ENCODE measurements around the gene SPINK2. TPM values are rescaled to one million over a fixed set of nuclear protein-coding genes. Genes with fewer than 3 reads are reported as not detected.

Gene SPINK2
- total RNA-seq, 1 donor from 2014 or later: not detected

DNA sequence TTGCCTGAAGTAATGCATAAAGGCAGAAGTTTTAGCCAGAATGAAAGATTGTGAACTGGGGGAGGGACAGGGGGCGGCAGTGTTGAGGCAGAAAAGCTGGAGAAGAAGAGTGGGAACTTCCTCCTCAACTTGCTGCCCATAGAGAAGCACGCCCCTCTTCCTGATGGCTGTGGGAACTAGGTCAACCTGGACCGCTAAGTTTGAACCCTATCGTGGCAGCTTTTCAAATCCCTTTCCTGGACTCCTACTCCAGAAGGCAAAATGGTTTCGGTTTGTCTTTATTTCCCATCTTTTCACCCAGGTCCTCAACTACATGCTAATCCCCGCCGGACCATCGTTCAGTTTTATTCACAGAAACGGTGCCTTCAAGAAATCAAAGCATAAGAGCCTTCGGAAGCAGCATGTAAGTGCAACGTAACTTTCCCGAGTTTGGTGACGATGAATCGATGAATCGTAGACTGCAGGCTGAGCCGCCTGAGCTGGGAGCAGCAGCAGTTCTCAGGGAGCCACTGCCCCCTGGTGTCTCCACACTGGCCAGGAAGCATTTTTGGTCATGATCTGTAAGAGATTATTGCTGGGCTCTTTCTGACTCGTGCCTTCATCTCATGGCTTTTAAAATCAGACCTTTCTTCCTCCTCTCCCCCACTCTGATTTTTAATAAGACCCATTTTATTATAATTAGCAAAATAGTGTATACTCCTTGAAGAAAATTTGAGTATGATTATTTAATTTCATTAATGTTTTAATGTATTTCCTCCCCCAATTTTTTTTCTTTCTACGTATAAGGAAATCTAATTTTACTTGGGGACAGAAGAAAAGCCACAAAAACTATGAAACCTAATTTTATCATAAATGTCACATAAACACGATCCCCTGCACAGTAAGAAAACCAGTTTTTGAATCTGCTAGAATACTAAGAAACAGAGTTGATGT, 21.4 kb downstream of the SPINK2 start:
- DNase-seq (ENCODE audit: low read depth in 2 of 2): peak; percentile 58 to 87

DNA sequence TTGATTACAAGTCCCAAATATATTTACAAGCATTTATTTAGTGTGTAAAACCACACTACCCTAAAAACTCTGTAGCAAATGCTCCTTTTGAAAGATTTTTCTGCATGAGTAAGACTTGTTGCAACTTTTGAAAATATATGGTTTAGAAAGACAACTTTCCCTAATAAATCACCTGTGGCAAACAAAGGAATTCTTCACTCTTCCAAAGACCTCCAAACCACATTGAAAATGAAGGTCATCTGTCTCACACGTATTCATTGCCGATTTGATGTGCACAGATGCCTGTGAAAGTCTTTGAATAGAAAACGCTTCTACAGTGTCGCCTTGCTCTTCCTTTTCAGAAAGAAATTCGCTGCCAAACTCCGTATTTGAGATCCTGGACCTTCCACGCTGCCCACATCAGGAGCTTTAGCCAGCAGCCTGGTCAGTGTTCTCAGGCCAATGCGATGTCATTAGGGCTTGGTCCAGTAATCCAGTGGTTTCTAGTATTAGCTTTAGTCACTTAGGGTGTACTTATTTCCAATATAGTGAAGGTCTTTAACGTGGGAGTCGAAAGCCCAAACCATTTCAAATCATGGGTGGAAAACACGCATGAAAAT, 22.2 kb downstream of the SPINK2 start:
- no peak for DNase-seq (ENCODE audit: low read depth in 2 of 2)

DNA sequence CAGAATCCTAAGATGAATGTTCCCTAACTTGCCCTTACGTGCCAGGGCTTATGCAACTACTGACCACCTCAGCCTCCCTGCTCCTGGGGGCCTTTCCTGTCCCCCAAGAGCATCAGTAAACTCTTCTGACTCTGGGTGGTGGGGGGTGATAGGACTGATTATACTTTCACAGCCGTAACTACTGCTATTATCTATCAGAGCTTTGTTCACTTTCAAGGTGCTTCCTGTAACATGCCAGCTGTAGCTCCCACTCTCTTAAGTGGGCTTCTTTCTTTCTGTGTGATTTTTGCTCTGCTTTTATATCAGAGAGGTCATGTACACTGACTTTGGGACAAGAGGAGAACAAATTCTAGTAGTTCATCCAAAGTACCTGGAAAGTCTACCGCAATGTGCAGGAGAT, 25.3 kb downstream of the SPINK2 start:
- DNase-seq (ENCODE audit: low read depth in 2 of 2): no peak

DNA sequence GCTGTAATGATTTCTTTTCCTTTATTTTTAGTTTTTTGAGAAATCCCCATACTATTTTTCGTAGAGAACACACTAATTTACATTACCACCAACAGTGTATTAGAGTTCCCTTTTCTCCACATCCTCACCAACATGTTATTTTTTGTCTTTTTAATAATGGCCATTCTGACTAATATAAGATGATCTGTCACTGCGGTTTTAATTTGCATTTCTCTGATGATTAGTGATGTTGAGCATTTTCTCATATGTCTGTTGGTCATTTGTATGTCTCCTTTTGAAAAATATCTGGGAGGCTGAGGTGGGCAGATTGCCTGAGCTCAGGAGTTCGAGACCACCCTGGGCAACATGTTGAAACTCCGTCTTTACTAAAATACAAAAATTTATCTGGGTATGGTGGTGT, 30.2 kb downstream of the SPINK2 start:
- DNase-seq (ENCODE audit: low read depth in 2 of 2): no peak

DNA sequence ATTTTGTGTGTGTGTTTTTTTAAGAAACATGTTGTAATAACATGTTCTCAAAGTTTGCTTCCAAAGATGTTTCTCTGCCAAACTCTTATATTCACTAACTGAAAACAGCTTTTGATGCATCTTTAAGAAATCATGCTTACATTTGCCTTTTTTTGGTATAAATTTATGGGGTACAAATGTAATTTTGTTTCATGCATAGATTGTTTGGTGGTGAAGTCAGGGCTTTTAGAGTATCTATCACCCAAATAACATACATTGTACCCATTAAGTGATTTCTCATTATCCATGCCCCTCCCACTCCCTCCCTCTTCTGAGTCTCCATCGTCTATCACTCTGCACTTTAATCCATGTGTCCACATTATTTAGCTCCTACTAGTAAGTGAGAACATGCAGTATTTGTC, 30.8 kb downstream of the SPINK2 start:
- DNase-seq (ENCODE audit: low read depth in 2 of 2): no peak

DNA sequence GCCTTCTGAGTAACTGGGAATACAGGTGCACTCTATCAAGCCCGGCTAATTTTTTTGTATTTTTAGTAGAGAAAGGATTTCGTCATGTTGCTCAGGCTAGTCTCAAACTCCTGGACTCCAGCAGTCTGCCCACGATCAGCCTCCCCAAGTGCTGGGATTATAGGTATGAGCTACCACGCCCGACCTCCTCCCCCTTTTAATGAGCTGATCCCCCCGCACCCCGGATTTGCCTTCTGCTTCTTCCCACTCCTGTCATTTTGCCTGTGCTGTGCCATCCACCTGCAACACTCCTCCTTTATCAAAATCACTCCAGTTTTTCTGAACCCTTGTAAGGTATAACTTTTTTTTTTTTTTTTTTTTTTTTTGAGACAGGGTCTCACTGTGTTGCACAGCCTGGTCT, 33.4 kb downstream of the SPINK2 start:
- DNase-seq (ENCODE audit: low read depth in 2 of 2): no peak

DNA sequence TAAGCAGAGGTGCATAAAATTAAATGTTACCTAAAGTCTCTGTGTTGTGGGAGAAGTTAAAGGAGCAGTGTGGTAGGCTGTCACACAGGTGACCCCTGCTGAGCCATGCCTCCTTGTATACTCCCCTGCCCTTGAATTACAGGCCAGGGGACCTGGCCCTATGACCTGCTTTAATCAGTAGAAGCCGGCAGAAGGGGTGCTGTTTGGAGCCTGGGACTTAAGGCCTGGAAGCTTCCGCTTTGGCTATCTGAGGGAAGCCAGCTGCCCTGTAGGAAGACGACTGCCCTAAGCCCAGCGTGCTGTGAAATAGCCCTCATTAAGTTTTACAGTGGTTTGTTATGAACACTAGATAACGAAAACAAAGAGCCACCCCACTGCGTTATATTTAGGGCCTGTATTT, 34.1 kb downstream of the SPINK2 start:
- DNase-seq (ENCODE audit: low read depth in 2 of 2): no peak

DNA sequence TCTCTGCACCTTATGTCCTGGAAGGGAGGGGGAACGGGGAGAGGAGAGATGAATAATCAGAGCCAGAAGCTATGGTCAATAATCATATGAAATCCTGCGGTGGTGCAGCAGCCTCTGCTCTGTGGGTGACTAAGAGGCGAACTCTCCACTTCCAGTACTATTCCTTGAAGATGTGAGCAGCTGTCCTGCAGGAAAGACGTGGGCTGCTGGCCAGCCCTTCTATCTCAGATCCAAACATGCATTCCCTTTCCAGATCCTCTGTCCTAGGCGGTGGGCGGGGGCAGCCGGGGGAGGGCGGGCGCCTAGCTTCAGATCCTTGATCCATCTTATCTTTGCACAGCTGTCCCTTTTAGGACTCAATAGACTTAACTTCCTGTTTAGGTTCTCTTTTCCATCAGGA, 34.5 kb downstream of the SPINK2 start:
- DNase-seq (ENCODE audit: low read depth in 2 of 2): peak in 1 of 2 donors; percentile 19

DNA sequence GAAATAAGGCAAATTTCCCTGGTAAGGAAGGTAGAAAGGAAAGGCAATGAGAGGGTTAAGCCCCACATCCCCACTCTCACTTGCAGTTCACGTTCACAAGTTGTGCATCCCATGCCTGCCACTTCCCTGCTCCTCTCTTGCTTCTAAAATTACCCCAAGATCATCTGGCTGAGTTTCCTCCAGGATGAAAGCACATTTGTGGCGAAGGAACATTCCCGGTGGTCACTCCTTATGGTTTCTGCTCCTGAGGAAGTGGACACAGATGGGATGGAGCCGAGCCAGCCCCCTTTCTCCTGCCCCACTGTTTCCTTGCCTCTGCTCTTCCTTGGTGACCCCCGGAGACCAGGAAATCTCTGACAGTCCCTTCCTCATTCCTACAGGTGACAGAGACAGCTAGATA, 37.5 kb downstream of the SPINK2 start:
- no peak for DNase-seq (ENCODE audit: low read depth in 2 of 2)

DNA sequence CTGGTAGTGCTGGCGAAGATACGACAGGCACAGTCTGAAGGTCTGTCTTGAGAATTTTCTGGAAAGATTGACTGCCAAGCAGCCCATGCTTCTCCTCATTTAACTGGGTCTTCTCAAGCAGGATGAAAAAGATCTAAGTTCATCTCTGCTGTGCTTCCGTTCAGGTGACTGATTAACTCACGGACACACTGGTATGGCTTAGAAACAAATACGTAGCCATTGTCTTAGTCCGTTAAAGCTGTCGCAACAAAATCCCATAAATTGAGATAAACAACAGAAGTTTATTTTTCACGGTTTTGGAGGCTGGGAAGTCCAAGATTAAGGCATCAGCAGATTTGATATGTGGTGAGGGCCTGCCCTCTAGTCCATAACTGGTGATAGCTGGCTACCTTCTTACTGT, 39.5 kb downstream of the SPINK2 start:
- no peak for DNase-seq (ENCODE audit: low read depth in 2 of 2)

DNA sequence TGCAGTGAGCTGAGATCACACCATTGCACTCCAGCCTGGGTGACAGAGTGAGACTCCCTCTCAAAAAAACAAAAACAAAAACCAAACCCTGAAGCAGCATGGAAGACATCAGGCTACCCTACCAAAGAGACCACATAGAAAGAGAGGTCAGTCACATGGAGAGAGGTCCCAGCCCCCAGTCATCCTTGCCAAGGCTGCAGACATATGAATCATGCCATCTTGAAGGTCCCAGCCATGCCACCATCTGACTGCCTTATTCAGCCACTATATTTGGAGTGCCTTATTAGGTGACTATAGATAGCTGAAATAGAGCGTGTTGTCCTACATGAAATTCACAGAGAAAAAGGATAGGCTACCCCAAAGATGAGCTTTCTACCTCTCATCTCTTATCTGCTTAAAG, 48.2 kb downstream of the SPINK2 start:
- no peak for DNase-seq (ENCODE audit: low read depth in 2 of 2)

DNA sequence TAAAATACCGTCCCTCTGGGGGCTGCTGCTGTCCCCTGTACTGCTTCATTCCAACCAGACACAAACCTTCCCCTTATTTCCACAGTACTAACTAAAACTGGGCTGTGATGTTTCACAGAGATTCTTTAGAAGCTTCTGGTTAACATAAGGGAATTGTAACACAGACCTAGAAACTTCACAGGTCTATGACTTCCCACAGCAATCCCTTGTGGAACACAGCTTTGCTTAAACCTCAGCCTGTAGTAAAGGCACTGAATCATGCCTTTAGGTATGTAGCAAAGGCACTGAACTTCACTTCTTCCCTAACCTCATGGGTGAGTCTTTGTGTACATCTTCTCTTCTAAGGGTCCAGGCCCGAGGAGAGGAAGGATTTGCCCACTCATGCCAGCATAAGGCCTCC, 49.4 kb downstream of the SPINK2 start:
- DNase-seq (ENCODE audit: low read depth in 2 of 2): no peak

DNA sequence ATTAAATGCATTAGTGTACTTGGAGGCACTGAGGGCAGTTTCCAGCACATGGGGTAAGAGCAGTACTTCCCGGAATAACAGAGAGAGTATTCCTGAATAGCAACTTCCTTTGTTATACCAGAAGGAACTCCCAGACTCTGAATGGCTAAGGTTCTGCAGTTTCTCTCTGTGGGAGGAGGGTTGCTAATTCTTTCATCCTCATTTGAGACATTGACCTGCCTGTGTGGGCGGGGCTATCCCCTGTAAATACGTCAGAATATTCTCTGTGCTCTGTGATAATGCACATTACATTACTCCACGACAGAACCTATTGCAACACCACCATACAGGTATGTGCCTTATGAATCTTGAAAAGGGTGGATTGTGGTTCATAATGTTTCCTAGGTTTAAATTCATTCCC, 52.7 kb downstream of the SPINK2 start:
- DNase-seq (ENCODE audit: low read depth in 2 of 2): no peak

DNA sequence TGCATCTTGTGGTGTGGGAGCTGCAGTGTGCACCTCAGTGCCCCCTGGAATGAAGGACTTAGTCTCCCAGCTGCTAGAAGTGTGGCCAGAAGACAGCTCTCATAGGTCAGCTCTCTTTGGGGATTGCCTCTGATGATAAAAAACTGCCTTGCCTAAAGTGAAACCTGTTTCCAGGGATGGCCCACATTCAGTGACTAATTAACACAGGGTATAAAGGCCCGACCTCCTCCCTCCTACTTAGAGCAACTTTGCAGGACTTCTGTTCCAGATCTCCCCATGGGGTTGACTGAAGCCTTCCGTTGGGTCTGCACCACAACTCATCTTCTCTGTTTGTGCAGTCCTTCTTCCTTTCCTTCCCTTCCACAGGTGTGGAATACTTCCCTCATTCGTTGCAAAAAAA, 53.2 kb downstream of the SPINK2 start:
- DNase-seq (ENCODE audit: low read depth in 2 of 2): no peak

DNA sequence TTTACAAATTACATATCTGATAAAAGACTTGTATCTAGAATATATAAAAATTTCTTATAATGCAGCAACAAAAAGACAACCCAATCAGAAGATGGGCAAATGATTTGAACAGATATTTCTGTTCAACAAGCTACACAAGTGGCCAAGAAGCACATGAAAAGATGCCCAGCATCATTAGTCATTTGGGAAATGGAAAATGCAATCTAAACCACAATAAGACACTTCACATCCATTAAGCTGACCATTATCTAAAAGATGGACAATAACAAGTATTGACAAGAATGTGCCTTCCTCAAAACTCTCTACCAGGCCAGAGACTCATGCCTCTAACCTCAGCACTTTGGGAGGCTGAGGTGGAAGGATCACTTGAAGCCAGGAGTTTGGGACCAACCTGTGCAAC, 53.9 kb downstream of the SPINK2 start:
- DNase-seq (ENCODE audit: low read depth in 2 of 2): no peak

DNA sequence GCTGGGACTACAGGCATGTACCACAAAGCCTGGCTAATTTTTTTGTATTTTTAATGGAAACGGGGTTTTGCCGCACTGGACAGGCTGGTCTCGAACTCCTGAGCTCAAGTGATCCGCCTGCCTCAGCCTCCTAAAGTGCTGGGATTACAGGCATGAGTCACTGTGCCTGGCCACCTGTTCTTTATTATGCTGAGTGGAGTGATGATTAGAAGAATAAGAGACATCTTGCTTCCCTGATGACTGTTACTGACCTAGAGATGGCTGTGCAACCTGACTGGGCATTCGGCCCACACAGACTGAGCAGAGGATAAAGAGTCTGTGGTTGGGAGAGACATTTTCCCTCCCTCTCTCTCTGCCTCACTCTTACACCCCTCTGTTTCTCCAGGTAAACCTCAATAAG, 56.7 kb downstream of the SPINK2 start:
- DNase-seq (ENCODE audit: low read depth in 2 of 2): no peak

DNA sequence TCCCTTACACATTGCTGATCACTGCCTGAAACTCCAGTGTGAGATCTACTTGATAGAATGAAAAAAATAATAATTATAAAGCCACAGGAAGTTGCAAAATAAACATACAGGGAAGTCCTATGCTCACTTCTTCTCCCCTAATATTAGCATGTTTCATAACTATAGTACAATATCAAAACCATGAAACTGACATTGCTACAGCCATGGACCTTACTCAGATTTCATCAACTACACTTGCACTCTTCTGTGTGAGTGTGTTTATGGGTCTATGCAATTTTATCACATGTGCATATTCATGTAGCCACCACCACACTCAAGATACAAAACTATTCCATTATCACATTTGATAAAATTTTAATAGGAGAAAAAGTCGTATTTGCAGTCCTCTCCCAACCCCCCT, 57.3 kb downstream of the SPINK2 start:
- DNase-seq (ENCODE audit: low read depth in 2 of 2): no peak

DNA sequence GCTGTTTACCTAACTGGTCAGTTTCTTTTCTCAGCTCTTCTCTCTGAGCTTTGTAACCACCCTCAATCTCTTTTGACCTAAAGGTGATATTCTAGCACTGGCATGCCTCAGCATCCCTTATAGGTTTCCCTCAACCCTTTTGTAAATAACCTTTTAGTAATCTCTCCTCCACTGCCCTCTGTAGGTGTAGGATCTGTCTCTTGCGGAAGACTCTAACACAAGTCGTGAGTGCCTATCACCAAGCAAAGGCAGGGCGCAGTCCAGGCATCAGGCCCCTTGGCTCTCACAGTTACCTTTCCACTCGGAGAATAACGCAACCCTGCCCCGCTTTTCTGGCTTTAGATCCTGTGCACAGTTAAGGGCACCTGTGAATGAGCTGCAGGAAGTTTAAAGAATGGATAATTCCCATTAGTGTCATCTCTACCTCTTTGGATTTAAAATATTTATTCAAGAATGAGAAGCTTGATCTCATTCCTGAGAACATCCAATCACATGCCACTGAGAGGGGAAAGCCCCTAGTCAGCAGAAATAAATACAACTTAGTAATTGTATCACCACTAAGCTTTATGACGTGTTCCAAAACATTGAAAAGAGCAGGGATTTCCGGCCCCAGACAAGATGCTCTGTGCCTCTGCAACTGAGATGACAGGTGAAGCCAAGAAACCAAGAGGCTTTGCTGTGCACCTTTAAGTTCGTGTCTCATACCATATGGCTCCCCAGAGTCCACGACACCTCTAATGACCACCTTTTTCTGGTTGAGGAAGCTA, 58.8 kb downstream of the SPINK2 start:
- DNase-seq (ENCODE audit: low read depth in 2 of 2): no peak

DNA sequence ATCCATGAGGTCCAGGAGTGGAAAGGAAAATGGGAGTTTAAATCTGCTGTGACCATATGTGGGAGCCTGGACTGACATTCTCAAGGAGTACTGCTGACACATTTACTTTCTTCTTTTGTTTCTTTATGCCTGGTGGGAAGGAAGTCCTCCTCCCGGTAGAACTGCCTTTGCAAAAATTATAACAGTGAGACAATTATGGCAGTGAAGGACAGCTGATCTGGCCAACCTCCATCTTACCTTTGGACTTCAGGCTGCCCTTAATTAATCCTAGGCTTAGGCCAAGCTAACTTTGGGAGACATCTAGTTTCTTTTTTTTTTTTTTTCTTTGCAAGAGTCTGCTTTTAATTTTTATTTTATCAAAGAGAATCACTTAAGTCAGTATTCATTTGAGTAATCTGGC, 61.3 kb downstream of the SPINK2 start:
- no peak for DNase-seq (ENCODE audit: low read depth in 2 of 2)

Measured in dermis microvascular lymphatic vessel endothelial cell (primary cell).